GM23338 (cell line): ENCODE results near the gene ALDH1L2. TPM values are rescaled to one million over a fixed set of nuclear protein-coding genes. Genes with fewer than 3 reads are reported as not detected.

Experiments
- ATAC-seq: fragments of 200-7000 bp; cut with Tn5 transposase; 3 replicates; pipeline ENCODE4 v1.9.1; 2020
- DNase-seq: peaks from one replicate; pipeline ENCODE4 v3.0.0-alpha.2; 2015; ENCODE audit warnings: low spot score
- H2AFZ ChIP-seq: fragments of 200-600 bp; sonication (generic); 2 replicates; pipeline ENCODE4 v1.8.0; 2016; ENCODE audit warnings: antibody characterized with exemption, mild to moderate bottlenecking, moderate library complexity
- H3F3A ChIP-seq: fragments of 200-600 bp; sonication (generic); replicated peaks from 2 replicates; pipeline ENCODE4 v1.8.0; 2017; ENCODE audit warnings: antibody characterized with exemption, mixed run types, low read depth
- H3K27ac ChIP-seq: fragments of 200-600 bp; sonication (generic); 2 replicates; pipeline ENCODE4 v1.6.1; 2016; ENCODE audit warnings: low read depth
- H3K27me3 ChIP-seq: fragments of 200-600 bp; sonication (generic); 2 replicates; pipeline ENCODE4 v1.8.0; 2016; ENCODE audit warnings: mild to moderate bottlenecking, mixed run types, moderate library complexity; ENCODE audit not compliant: insufficient read depth
- H3K36me3 ChIP-seq: fragments of 200-600 bp; sonication (generic); 2 replicates; pipeline ENCODE4 v1.8.0; 2016; ENCODE audit warnings: mild to moderate bottlenecking; ENCODE audit not compliant: insufficient read depth
- H3K4me1 ChIP-seq: fragments of 200-600 bp; sonication (generic); 2 replicates; pipeline ENCODE4 v1.8.0; 2016; ENCODE audit warnings: mild to moderate bottlenecking, moderate library complexity; ENCODE audit not compliant: insufficient read depth
- H3K4me2 ChIP-seq: fragments of 200-600 bp; sonication (generic); 2 replicates; pipeline ENCODE4 v1.7.1; 2017; ENCODE audit warnings: mixed run types
- H3K4me3 ChIP-seq: fragments of 200-600 bp; sonication (generic); 2 replicates; pipeline ENCODE4 v1.6.1; 2016; ENCODE audit warnings: mixed run types
- H3K79me2 ChIP-seq: fragments of 200-600 bp; sonication (generic); replicated peaks from 2 replicates; pipeline ENCODE4 v1.8.0; 2017; ENCODE audit warnings: mild to moderate bottlenecking; ENCODE audit not compliant: insufficient read depth
- H3K9me2 ChIP-seq: fragments of 200-600 bp; sonication (generic); 2 replicates; pipeline ENCODE4 v1.8.0; 2017; ENCODE audit not compliant: insufficient read depth
- H4K20me1 ChIP-seq: fragments of 200-600 bp; sonication (generic); replicated peaks from 2 replicates; pipeline ENCODE4 v1.8.0; 2017; ENCODE audit warnings: mild to moderate bottlenecking; ENCODE audit not compliant: insufficient read depth
- H3K27ac Mint-ChIP-seq: 2 replicates; pipeline ENCODE4 v1.8.0; 2020; ENCODE audit warnings: inconsistent platforms, mild to moderate bottlenecking, moderate library complexity, mixed read lengths
- H3K27me3 Mint-ChIP-seq: 3 replicates; pipeline ENCODE4 v1.8.0; 2022; ENCODE audit warnings: low read depth, mild to moderate bottlenecking, moderate library complexity, mixed read lengths, inconsistent platforms; ENCODE audit not compliant: insufficient read depth, poor library complexity
- H3K36me3 Mint-ChIP-seq: 3 replicates; pipeline ENCODE4 v1.8.0; 2021; ENCODE audit warnings: low read depth, mild to moderate bottlenecking, inconsistent platforms, moderate library complexity, mixed read lengths
- H3K4me1 Mint-ChIP-seq: 3 replicates; pipeline ENCODE4 v1.8.0; 2020; ENCODE audit warnings: mild to moderate bottlenecking, inconsistent platforms, mixed read lengths
- H3K4me3 Mint-ChIP-seq: 3 replicates; pipeline ENCODE4 v1.8.0; 2021; ENCODE audit warnings: moderate library complexity, mild to moderate bottlenecking, inconsistent platforms, mixed read lengths
- H3K9me3 Mint-ChIP-seq: 3 replicates; pipeline ENCODE4 v1.8.0; 2020; ENCODE audit warnings: moderate library complexity, mild to moderate bottlenecking, inconsistent platforms, mixed read lengths
- CREB1 ChIP-seq: fragments of 250-450 bp; sonication (Bioruptor Pico); IDR thresholded peaks from 2 replicates; pipeline ENCODE4 v1.5.0; 2020; ENCODE audit warnings: low read depth, mild to moderate bottlenecking, moderate library complexity
- CTCF ChIP-seq, 2 experiments: fragments of 200-600 bp in 1 of 2; sonication (generic) in 1 of 2; conservative IDR thresholded peaks; 2 replicates each; pipeline versions ENCODE4 v1.5.1 to v1.6.1; 2016 to 2017; ENCODE audit warnings: antibody characterized with exemption in 2 of 2, low read depth in 2 of 2, mild to moderate bottlenecking in 2 of 2, moderate library complexity in 1 of 2
- ETS1 ChIP-seq: IDR thresholded peaks from 2 replicates; pipeline ENCODE4 v1.6.1; 2016; ENCODE audit warnings: antibody characterized with exemption
- EZH2 ChIP-seq: fragments of 200-600 bp; sonication (generic); IDR thresholded peaks from one replicate; pipeline ENCODE4 v1.8.0; 2017; ENCODE audit warnings: antibody characterized with exemption, mild to moderate bottlenecking, low read depth; ENCODE audit not compliant: unreplicated experiment
- EZH2phosphoT487 ChIP-seq: fragments of 200-600 bp; sonication (generic); IDR thresholded peaks from one replicate; pipeline ENCODE4 v1.8.1; 2018; ENCODE audit warnings: antibody characterized with exemption; ENCODE audit not compliant: unreplicated experiment
- JUNB ChIP-seq: IDR thresholded peaks from one replicate; pipeline ENCODE4 v1.6.1; 2016; ENCODE audit warnings: antibody characterized with exemption; ENCODE audit not compliant: unreplicated experiment
- NANOG ChIP-seq: IDR thresholded peaks from 2 replicates; pipeline ENCODE4 v1.6.1; 2016; ENCODE audit warnings: antibody characterized with exemption, borderline replicate concordance
- POLR2AphosphoS5 ChIP-seq: IDR thresholded peaks from 2 replicates; pipeline ENCODE4 v1.6.1; 2016; ENCODE audit warnings: antibody characterized with exemption, low read depth
- REST ChIP-seq: IDR thresholded peaks from one replicate; pipeline ENCODE4 v1.6.1; 2018; ENCODE audit warnings: antibody characterized with exemption; ENCODE audit not compliant: unreplicated experiment
- STAT1 ChIP-seq: IDR thresholded peaks from one replicate; pipeline ENCODE4 v1.6.1; 2016; ENCODE audit warnings: antibody characterized with exemption; ENCODE audit not compliant: unreplicated experiment
- ZNF114 ChIP-seq: fragments of 250-450 bp; sonication (Bioruptor Pico); IDR thresholded peaks from 2 replicates; pipeline ENCODE4 v1.5.0; 2020; ENCODE audit warnings: mild to moderate bottlenecking, moderate library complexity
- ZNF331 ChIP-seq: fragments of 250-450 bp; sonication (Bioruptor Pico); IDR thresholded peaks from 2 replicates; pipeline ENCODE4 v1.5.0; 2020; ENCODE audit warnings: low read depth, mild to moderate bottlenecking, moderate library complexity
- ZNF462 ChIP-seq: fragments of 250-450 bp; sonication (Bioruptor Pico); IDR thresholded peaks from 2 replicates; pipeline ENCODE4 v1.5.0; 2020; ENCODE audit warnings: mild to moderate bottlenecking, moderate library complexity
- polyA plus RNA-seq: library from polyadenylated mRNA; unstranded; fragments of >200 nt; fragmentation: Nextera tagmentation; extraction: Ambion mirVana; gene quantifications from 2 replicates; pipeline ENCODE4 v1.2.1, GENCODE V29; 2016
- total RNA-seq: library from RNA; depleted of rRNA; stranded (reverse); fragments of >200 nt; shearing (Covaris generic); gene quantifications from 2 replicates; pipeline ENCODE4 v1.2.3, GENCODE V29; 2014

The ALDH1L2 gene
- total and polyA plus RNA-seq, 2 experiments from 2014 or later = 5.8 to 9.1 TPM

GRCh38 chr12:105030820-105031807, 53.1 kb downstream of the ALDH1L2 start:
- Histone ChIP-seq H2AFZ (no peak overlapping the region), H3K4me2 (no peak overlapping the region), H3K4me3 (no peak overlapping the region), H3K27me3 (no peaks in the 10 kb centered on the region), H3F3A (no peaks in the 10 kb centered on the region), H3K36me3 (no peaks in the 10 kb centered on the region), H4K20me1 (no peaks in the 10 kb centered on the region), H3K9me2 (no peaks in the 10 kb centered on the region), H3K79me2 (no peaks in the 10 kb centered on the region), H3K27ac (no peak overlapping the region), H3K4me1 (no peaks in the 10 kb centered on the region)
- H3K4me3 Mint-ChIP-seq = no peak overlapping the region
- no peaks in the 10 kb centered on the region for H3K9me3 Mint-ChIP-seq
- TF ChIP-seq NANOG (no peak), EZH2phosphoT487 (no peak), ETS1 (no peak), REST (no peak), ZNF114 (CRISPR knock-in tag) (no peak), EZH2 (no peak), STAT1 (no peak), ZNF462 (CRISPR knock-in tag) (no peak), POLR2AphosphoS5 (no peak), CREB1 (CRISPR knock-in tag) (no peak), CTCF (conservative IDR thresholded peaks at IDR 0.05; ENCODE audit: low read depth in 2 of 2) (no peak), ZNF331 (CRISPR knock-in tag) (no peak), JUNB (no peak)
- ATAC-seq (no peak), DNase-seq (no peak)
- peaks cover 16% of the 10 kb centered on the region; the same call in 2 of the 3 replicates for H3K36me3 Mint-ChIP-seq
- no peak overlapping the region for H3K27ac Mint-ChIP-seq
- no peaks in the 10 kb centered on the region for H3K4me1 Mint-ChIP-seq
- H3K27me3 Mint-ChIP-seq = no peaks in the 10 kb centered on the region
